ENCODE measurements around the gene LMO3. TPM values are rescaled to one million over a fixed set of nuclear protein-coding genes. Genes with fewer than 3 reads are reported as not detected.

Gene LMO3
- total and polyA plus RNA-seq, 2 of the 8 experiments (the other 6 are each of a cell fraction or from before 2014, with no cell fraction given), result 4.7 to 16.7 TPM

DNA sequence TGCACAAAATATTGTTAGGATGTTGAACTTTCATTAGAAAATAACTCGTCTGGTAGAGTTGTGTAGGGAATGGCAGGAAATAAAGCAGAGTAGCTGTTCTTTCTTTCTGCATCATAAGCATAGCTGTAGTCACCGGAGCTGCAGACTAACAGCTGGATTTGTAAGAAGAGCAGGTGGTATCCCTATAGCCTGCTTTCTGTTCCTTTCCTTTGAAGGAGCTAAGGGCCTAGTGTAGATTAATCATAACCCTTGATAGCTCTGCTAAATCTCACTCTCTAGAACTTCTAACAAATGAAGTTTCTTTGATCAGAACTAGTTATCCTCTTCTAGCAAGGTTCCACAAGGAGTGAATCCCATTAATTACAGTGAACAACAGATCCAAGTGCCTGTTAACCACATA, 3.5 kb downstream of the LMO3 start:
- CTCF ChIA-PET (ENCODE audit: partially characterized antibody), result interaction anchor here (0.5 to 0.8 kb wide), 3 partner anchors 8 to 116 kb away, joined by 3 read pairs; no protein-coding TSS in a partner anchor
- no peak overlapping the region for H2AK5ac ChIP-seq (ENCODE audit: low read depth, low read length)
- no peak overlapping the region for H2BK20ac ChIP-seq (ENCODE audit: low read length)
- no peak overlapping the region for H3K27ac ChIP-seq (ENCODE audit: low read depth, low read length)
- H4K5ac ChIP-seq (ENCODE audit: insufficient read length, low read depth, low read length), result no peak overlapping the region
- H3K4me2 ChIP-seq (ENCODE audit: insufficient read depth in 1 of 2, low read depth in 2 of 2, low read length in 2 of 2), result no peak overlapping the region
- H2BK120ac ChIP-seq (replicated peaks; ENCODE audit: low read depth, low read length), result no peak overlapping the region
- H4K20me1 ChIP-seq (replicated peaks in 1 of 2; ENCODE audit: control insufficient read depth in 1 of 2, insufficient read depth in 2 of 2, low read length in 2 of 2), result no peaks in the 10 kb centered on the region
- DNase-seq (ENCODE audit: low read depth in 1 of 2, low spot score in 2 of 2), result no peak
- no peak overlapping the region for H2BK12ac ChIP-seq (ENCODE audit: low read depth, low read length)
- peaks cover 3 to 17% (median 6%) of the 10 kb centered on the region in 4 experiments; a peak in 6 of 7 replicates for H3K4me1 ChIP-seq (replicated peaks in 1 of 4; ENCODE audit: control insufficient read depth in 3 of 4, insufficient read depth in 4 of 4, low read length in 3 of 4)
- no peak overlapping the region for H2BK15ac ChIP-seq (ENCODE audit: low read length)
- no peak overlapping the region for H3K4ac ChIP-seq (replicated peaks; ENCODE audit: insufficient read length, low read depth, low read length)
- no peak overlapping the region for H3K18ac ChIP-seq (ENCODE audit: extremely low read depth, low read length)
- H3K27me3 ChIP-seq (replicated peaks in 1 of 4; ENCODE audit: control insufficient read depth in 3 of 4, extremely low read depth in 1 of 4, insufficient read depth in 3 of 4, low read length in 3 of 4), result peaks cover 0 to 26% (median 16%) of the 10 kb centered on the region in 4 experiments; a peak in 5 of 7 replicates
- H3K79me1 ChIP-seq (ENCODE audit: low read depth, low read length), result no peaks in the 10 kb centered on the region
- POLR2A ChIA-PET (ENCODE audit: partially characterized antibody), result no interaction called here
- H3K9ac ChIP-seq (replicated peaks in 1 of 4; ENCODE audit: extremely low read depth in 1 of 4, low read depth in 3 of 4, low read length in 3 of 4), result no peak overlapping the region
- H3K23me2 ChIP-seq (ENCODE audit: low read depth, low read length), result peaks cover 16% of the 10 kb centered on the region
- no peak overlapping the region for H2AFZ ChIP-seq (ENCODE audit: low read length)
- H4K8ac ChIP-seq (ENCODE audit: extremely low read depth, insufficient read depth, low read length), result no peak overlapping the region
- H3K9me3 ChIP-seq (ENCODE audit: insufficient read depth in 2 of 2, low read depth in 1 of 2, low read length in 1 of 2), result no peaks in the 10 kb centered on the region
- H3K4me3 ChIP-seq (ENCODE audit: extremely low read depth in 1 of 4, insufficient read depth in 2 of 4, low read depth in 3 of 4, low read length in 4 of 4), result no peak overlapping the region
- no peak overlapping the region for H2BK5ac ChIP-seq (ENCODE audit: low read depth, low read length)
- FAIRE-seq, result no peak
- no peak overlapping the region for H3K14ac ChIP-seq (ENCODE audit: insufficient read length)
- H3K36me3 ChIP-seq (ENCODE audit: control insufficient read depth in 2 of 4, insufficient read depth in 4 of 4, low read length in 3 of 4), result no peaks in the 10 kb centered on the region
- H4K91ac ChIP-seq (replicated peaks; ENCODE audit: insufficient read length, low read length), result no peak overlapping the region
- H3K79me2 ChIP-seq (ENCODE audit: control insufficient read depth in 1 of 2, insufficient read depth in 2 of 2, low read length in 2 of 2), result no peaks in the 10 kb centered on the region; a peak in 1 of 4 replicates
- no peak overlapping the region for H3K23ac ChIP-seq (ENCODE audit: insufficient read length)
- 73% methylated on average over 2 of the region's 2 CpGs; no CpG with 5 or more reads in 1 of the 2 experiments for WGBS, 2 experiments (ENCODE audit: extremely low coverage in 1 of 2, insufficient coverage in 1 of 2, insufficient read length in 1 of 2, insufficient replicate concordance in 2 of 2, low coverage in 1 of 2, low lambda C conversion rate in 2 of 2, missing lambda C conversion rate in 1 of 2)
- no peak overlapping the region for H3K56ac ChIP-seq (replicated peaks; ENCODE audit: insufficient read length, low read depth, low read length)
- TF ChIP-seq, protein P1, sequence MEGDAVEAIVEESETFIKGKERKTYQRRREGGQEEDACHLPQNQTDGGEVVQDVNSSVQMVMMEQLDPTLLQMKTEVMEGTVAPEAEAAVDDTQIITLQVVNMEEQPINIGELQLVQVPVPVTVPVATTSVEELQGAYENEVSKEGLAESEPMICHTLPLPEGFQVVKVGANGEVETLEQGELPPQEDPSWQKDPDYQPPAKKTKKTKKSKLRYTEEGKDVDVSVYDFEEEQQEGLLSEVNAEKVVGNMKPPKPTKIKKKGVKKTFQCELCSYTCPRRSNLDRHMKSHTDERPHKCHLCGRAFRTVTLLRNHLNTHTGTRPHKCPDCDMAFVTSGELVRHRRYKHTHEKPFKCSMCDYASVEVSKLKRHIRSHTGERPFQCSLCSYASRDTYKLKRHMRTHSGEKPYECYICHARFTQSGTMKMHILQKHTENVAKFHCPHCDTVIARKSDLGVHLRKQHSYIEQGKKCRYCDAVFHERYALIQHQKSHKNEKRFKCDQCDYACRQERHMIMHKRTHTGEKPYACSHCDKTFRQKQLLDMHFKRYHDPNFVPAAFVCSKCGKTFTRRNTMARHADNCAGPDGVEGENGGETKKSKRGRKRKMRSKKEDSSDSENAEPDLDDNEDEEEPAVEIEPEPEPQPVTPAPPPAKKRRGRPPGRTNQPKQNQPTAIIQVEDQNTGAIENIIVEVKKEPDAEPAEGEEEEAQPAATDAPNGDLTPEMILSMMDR (IDR thresholded peaks at IDR 0.05; ENCODE audit: control extremely low read depth in 1 of 3, insufficient read depth in 1 of 3, low read depth in 1 of 3, low read length in 3 of 3), result no peak
- TF ChIP-seq KDM5A (IDR thresholded peaks at IDR 0.05; ENCODE audit: low read length) (no peak), GTF2F1 (IDR thresholded peaks at IDR 0.05; ENCODE audit: borderline replicate concordance, low read depth, low read length) (no peak), RNF2 (IDR thresholded peaks at IDR 0.05; ENCODE audit: borderline replicate concordance, low read depth, low read length, missing control alignments, poor library complexity, severe bottlenecking) (no peak), EZH2 (IDR thresholded peaks at IDR 0.05; ENCODE audit: low read depth, low read length, severe bottlenecking) (no peak), MAFK (IDR thresholded peaks at IDR 0.05; ENCODE audit: low read depth, low read length) (no peak), CREB1 (IDR thresholded peaks at IDR 0.05) (no peak), PHF8 (conservative IDR thresholded peaks at IDR 0.05; ENCODE audit: low read depth, low read length) (no peak), RXRA (IDR thresholded peaks at IDR 0.05; ENCODE audit: insufficient read depth, low read depth, low read length) (no peak), POU5F1 (IDR thresholded peaks at IDR 0.05; ENCODE audit: low read depth, low read length) (no peak), CEBPB (IDR thresholded peaks at IDR 0.05; ENCODE audit: low read depth, low read length) (no peak)

All from H1 (cell line).